DND-41 (cell line): ENCODE results near the gene CACNA1E.

Experiments used
- CTCF ChIP-seq: IDR thresholded peaks from 2 replicates; pipeline ENCODE4 v1.5.1; 2012; ENCODE audit warnings: borderline replicate concordance, low read length, moderate library complexity, mild to moderate bottlenecking; ENCODE audit not compliant: poor library complexity, severe bottlenecking; ENCODE audit errors: extremely low read depth
- EZH2 ChIP-seq: IDR thresholded peaks from 3 replicates; pipeline ENCODE4 v1.6.1; 2012; ENCODE audit warnings: borderline replicate concordance, low read depth, mild to moderate bottlenecking, moderate library complexity, low read length, inconsistent platforms; ENCODE audit not compliant: severe bottlenecking

GRCh38 chr1:181732218-181732990, 249.1 kb downstream of the CACNA1E start:
- TF ChIP-seq CTCF (no peak), EZH2 (no peak)
